ENCODE data around the gene KRTAP20-2. TPM values are rescaled to one million over a fixed set of nuclear protein-coding genes. Genes with fewer than 3 reads are reported as not detected.

The KRTAP20-2 gene
- total and polyA plus RNA-seq, 2 of the 8 experiments (the other 6 are each of a cell fraction or from before 2014, with no cell fraction given), result not detected

DNA sequence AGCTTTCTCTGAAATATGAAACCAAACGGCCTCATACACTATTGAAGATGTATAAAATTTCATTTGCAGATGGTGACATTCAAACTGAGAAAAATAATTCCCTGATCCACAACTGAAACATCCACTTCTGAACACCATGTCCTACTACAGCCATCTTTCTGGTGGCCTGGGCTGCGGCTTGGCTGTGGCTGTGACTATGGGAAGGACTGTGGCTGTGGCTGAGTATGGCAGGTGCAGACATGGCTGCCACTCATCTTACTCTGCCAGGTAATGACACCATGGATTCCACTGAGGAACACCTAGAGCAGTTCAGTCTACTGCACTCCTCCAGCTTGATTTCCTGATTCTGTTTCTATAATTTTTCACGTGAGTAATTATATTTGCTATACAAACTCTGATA is 14.5 kb upstream of the KRTAP20-2 start, which contains the start of gene KRTAP20-4:
Gene KRTAP20-4, plus strand, starts transcription at position 106 of the 400 bp plus-strand sequence.
- no peaks in the 10 kb centered on the region for H3K27me3 ChIP-seq (replicated peaks in 1 of 4; ENCODE audit: control insufficient read depth in 3 of 4, extremely low read depth in 1 of 4, insufficient read depth in 3 of 4, low read length in 3 of 4)
- H2BK12ac ChIP-seq (ENCODE audit: low read depth, low read length), result no peak within 1 kb of the TSS
- H3K4ac ChIP-seq (replicated peaks; ENCODE audit: insufficient read length, low read depth, low read length), result no peak within 1 kb of the TSS
- ChIA-PET POLR2A (ENCODE audit: partially characterized antibody) (no interaction called here), CTCF (ENCODE audit: partially characterized antibody) (no interaction called here)
- H3K9ac ChIP-seq (replicated peaks in 1 of 4; ENCODE audit: extremely low read depth in 1 of 4, low read depth in 3 of 4, low read length in 3 of 4), result no peak within 1 kb of the TSS
- no peak within 1 kb of the TSS for H2AFZ ChIP-seq (ENCODE audit: low read length)
- H3K4me3 ChIP-seq (ENCODE audit: extremely low read depth in 1 of 4, insufficient read depth in 2 of 4, low read depth in 3 of 4, low read length in 4 of 4), result no peak within 1 kb of the TSS
- no peak within 1 kb of the TSS for H2AK5ac ChIP-seq (ENCODE audit: low read depth, low read length)
- FAIRE-seq (no peak), DNase-seq (ENCODE audit: low read depth in 1 of 2, low spot score in 2 of 2) (no peak)
- no peaks in the 10 kb centered on the region for H3K23me2 ChIP-seq (ENCODE audit: low read depth, low read length)
- no peak within 1 kb of the TSS for H2BK15ac ChIP-seq (ENCODE audit: low read length)
- no peak within 1 kb of the TSS for H3K56ac ChIP-seq (replicated peaks; ENCODE audit: insufficient read length, low read depth, low read length)
- H3K18ac ChIP-seq (ENCODE audit: extremely low read depth, low read length), result no peak within 1 kb of the TSS
- H3K9me3 ChIP-seq (ENCODE audit: insufficient read depth in 2 of 2, low read depth in 1 of 2, low read length in 1 of 2), result peaks cover 7% of the 10 kb centered on the region in 2 experiments
- H2BK5ac ChIP-seq (ENCODE audit: low read depth, low read length), result no peak within 1 kb of the TSS
- H3K14ac ChIP-seq (ENCODE audit: insufficient read length), result no peak within 1 kb of the TSS
- no peak for TF ChIP-seq RFX5 (IDR thresholded peaks at IDR 0.05; ENCODE audit: borderline replicate concordance, low read depth, low read length)
- H3K79me1 ChIP-seq (ENCODE audit: low read depth, low read length), result no peaks in the 10 kb centered on the region
- no peak within 1 kb of the TSS for H2BK120ac ChIP-seq (replicated peaks; ENCODE audit: low read depth, low read length)
- no peaks in the 10 kb centered on the region for H3K79me2 ChIP-seq (ENCODE audit: control insufficient read depth in 1 of 2, insufficient read depth in 2 of 2, low read length in 2 of 2)
- no peak within 1 kb of the TSS for H3K27ac ChIP-seq (ENCODE audit: low read depth, low read length)
- H4K8ac ChIP-seq (ENCODE audit: extremely low read depth, insufficient read depth, low read length), result no peak within 1 kb of the TSS
- H3K36me3 ChIP-seq (ENCODE audit: control insufficient read depth in 2 of 4, insufficient read depth in 4 of 4, low read length in 3 of 4), result no peaks in the 10 kb centered on the region
- WGBS, 2 experiments (ENCODE audit: extremely low coverage in 1 of 2, insufficient coverage in 1 of 2, insufficient read length in 1 of 2, insufficient replicate concordance in 2 of 2, low coverage in 1 of 2, low lambda C conversion rate in 2 of 2, missing lambda C conversion rate in 1 of 2), result 89% methylated on average over 3 of the region's 3 CpGs; no CpG with 5 or more reads in 1 of the 2 experiments
- H2BK20ac ChIP-seq (ENCODE audit: low read length), result no peak within 1 kb of the TSS
- no peaks in the 10 kb centered on the region for H4K20me1 ChIP-seq (replicated peaks in 1 of 2; ENCODE audit: control insufficient read depth in 1 of 2, insufficient read depth in 2 of 2, low read length in 2 of 2)
- no peaks in the 10 kb centered on the region; a peak in 1 of 7 replicates for H3K4me1 ChIP-seq (replicated peaks in 1 of 4; ENCODE audit: control insufficient read depth in 3 of 4, insufficient read depth in 4 of 4, low read length in 3 of 4)
- H4K91ac ChIP-seq (replicated peaks; ENCODE audit: insufficient read length, low read length), result no peak within 1 kb of the TSS
- no peak within 1 kb of the TSS for H3K23ac ChIP-seq (ENCODE audit: insufficient read length)
- H4K5ac ChIP-seq (ENCODE audit: insufficient read length, low read depth, low read length), result no peak within 1 kb of the TSS
- no peak within 1 kb of the TSS for H3K4me2 ChIP-seq (ENCODE audit: insufficient read depth in 1 of 2, low read depth in 2 of 2, low read length in 2 of 2)
